Osteocyte (in vitro differentiated cells): ENCODE measurements around the gene HPS1. TPM values are rescaled to one million over a fixed set of nuclear protein-coding genes. Genes with fewer than 3 reads are reported as not detected.

ENCODE experiments used
- DNase-seq: peaks from one replicate; pipeline ENCODE4 v3.0.0; 2021; ENCODE audit warnings: mixed read lengths; ENCODE audit not compliant: unreplicated experiment; ENCODE audit errors: extremely low spot score
- H3K27ac Mint-ChIP-seq: one replicate; pipeline ENCODE4 v1.8.0; 2021; ENCODE audit warnings: mild to moderate bottlenecking, mixed read lengths; ENCODE audit not compliant: unreplicated experiment
- H3K27me3 Mint-ChIP-seq: one replicate; pipeline ENCODE4 v1.8.0; 2021; ENCODE audit warnings: mixed read lengths; ENCODE audit not compliant: unreplicated experiment
- H3K36me3 Mint-ChIP-seq: one replicate; pipeline ENCODE4 v1.8.0; 2021; ENCODE audit warnings: mixed read lengths; ENCODE audit not compliant: unreplicated experiment
- H3K4me1 Mint-ChIP-seq: one replicate; pipeline ENCODE4 v1.8.0; 2021; ENCODE audit warnings: mixed read lengths; ENCODE audit not compliant: unreplicated experiment
- H3K4me3 Mint-ChIP-seq: one replicate; pipeline ENCODE4 v1.8.0; 2021; ENCODE audit warnings: mild to moderate bottlenecking, moderate library complexity, mixed read lengths; ENCODE audit not compliant: unreplicated experiment
- H3K9me3 Mint-ChIP-seq: one replicate; pipeline ENCODE4 v1.8.0; 2021; ENCODE audit warnings: mixed read lengths; ENCODE audit not compliant: unreplicated experiment
- CTCF ChIP-seq: fragments of 200-600 bp; sonication (generic); IDR thresholded peaks from 2 replicates; pipeline ENCODE4 v1.5.0; 2021; ENCODE audit warnings: antibody characterized with exemption, mild to moderate bottlenecking, moderate library complexity
- total RNA-seq: library from RNA; stranded (reverse); gene quantifications from 2 replicates; pipeline ENCODE4 v1.2.1, GENCODE V29; 2021

The HPS1 gene
- total RNA-seq, 1 donor from 2014 or later, result 67.1 TPM

DNA sequence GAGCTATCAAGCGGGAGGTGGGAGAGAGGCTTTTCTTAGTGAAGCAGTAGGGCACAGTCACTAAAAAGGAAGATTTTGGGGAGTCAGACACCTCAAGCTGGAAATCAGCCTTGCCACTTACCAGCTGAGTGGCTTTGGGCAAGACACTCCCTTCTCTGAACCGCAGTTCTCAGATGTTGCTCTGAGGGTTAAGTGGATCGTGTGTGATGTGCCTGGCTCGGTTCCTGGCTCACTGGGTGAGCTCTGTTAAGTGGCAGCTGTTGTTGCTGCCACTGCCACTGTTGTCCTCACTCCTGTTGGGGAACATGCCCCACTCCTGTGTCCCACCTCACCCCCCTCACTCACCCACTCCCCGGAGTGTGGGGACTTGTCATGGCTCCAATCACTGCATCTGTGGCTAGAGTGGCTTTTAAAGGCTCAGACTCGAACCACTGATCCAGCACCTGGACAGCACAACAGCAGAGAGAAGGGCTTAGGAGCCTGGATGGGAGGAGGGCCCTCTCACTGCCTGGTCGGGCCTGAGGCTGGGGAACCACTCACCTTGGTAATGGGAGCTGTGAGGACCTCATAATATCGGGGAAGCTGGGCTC lies 51.8 kb downstream of the HPS1 start:
- Mint-ChIP-seq H3K4me3 (no peak overlapping the region), H3K4me1 (peaks cover 4% of the 10 kb centered on the region), H3K27me3 (no peaks in the 10 kb centered on the region), H3K36me3 (no peaks in the 10 kb centered on the region), H3K27ac (no peak overlapping the region), H3K9me3 (no peaks in the 10 kb centered on the region)
- TF ChIP-seq CTCF, result no peak
- no peak for DNase-seq

DNA sequence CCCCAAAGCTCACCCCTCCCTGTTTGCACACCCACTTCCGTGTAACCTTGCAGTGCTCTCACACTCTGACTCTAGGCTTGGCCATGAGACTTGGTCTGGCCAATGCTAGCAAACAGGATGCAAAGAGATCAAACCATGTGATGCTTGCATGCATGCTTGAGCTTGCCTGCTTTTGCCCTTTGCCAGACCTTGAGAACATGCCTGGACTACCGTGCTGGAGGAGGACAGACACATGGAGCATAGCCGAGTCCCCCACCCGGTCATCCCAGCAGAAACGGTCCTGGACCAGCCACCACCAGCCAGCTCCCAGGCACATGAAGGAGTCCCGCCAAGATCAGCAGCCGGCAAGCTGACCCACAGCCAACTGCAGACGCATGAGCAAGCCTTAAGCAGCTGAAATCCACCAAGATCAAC lies 55.1 kb downstream of the HPS1 start:
- H3K4me1 Mint-ChIP-seq, result peaks cover 4% of the 10 kb centered on the region
- H3K9me3 Mint-ChIP-seq, result no peaks in the 10 kb centered on the region
- no peak for TF ChIP-seq CTCF
- H3K36me3 Mint-ChIP-seq, result no peaks in the 10 kb centered on the region
- no peaks in the 10 kb centered on the region for H3K27me3 Mint-ChIP-seq
- no peak overlapping the region for H3K4me3 Mint-ChIP-seq
- H3K27ac Mint-ChIP-seq, result no peak overlapping the region
- DNase-seq, result no peak

GRCh38 chr10:98391065-98391464 lies 55.7 kb downstream of the HPS1 start:
- H3K36me3 Mint-ChIP-seq, result no peaks in the 10 kb centered on the region
- no peak for TF ChIP-seq CTCF
- no peak for DNase-seq
- no peaks in the 10 kb centered on the region for H3K27me3 Mint-ChIP-seq
- H3K4me1 Mint-ChIP-seq, result peaks cover 4% of the 10 kb centered on the region
- no peak overlapping the region for H3K27ac Mint-ChIP-seq
- no peak overlapping the region for H3K4me3 Mint-ChIP-seq
- no peaks in the 10 kb centered on the region for H3K9me3 Mint-ChIP-seq

GRCh38 chr10:98390406-98390805 lies 56.3 kb downstream of the HPS1 start:
- DNase-seq, result no peak
- H3K4me1 Mint-ChIP-seq, result peaks cover 4% of the 10 kb centered on the region
- no peaks in the 10 kb centered on the region for H3K36me3 Mint-ChIP-seq
- TF ChIP-seq CTCF, result no peak
- no peaks in the 10 kb centered on the region for H3K27me3 Mint-ChIP-seq
- H3K9me3 Mint-ChIP-seq, result no peaks in the 10 kb centered on the region
- no peak overlapping the region for H3K4me3 Mint-ChIP-seq
- H3K27ac Mint-ChIP-seq, result no peak overlapping the region

DNA sequence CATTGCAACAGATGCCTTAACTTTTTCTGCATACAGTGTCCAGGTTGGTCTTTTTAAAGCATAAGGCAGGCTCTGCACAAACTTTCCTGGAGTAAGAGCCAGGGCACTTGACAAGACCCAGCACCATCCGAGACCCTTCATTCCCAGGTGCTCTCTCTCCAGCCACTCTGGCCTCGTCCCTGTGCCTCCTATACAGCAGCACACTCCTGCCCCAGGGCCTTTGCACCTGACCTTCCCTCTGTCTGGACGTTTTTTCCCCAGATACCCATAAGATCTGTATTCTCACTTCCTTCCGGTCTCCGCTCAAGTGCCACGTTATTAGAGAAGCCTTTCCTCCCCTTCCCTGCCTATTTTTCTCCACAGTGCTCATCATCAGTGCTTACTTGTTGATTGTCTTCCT lies 57.3 kb downstream of the HPS1 start:
- Mint-ChIP-seq H3K27ac (no peak overlapping the region), H3K4me1 (peaks cover 2% of the 10 kb centered on the region), H3K27me3 (no peaks in the 10 kb centered on the region), H3K36me3 (no peaks in the 10 kb centered on the region), H3K9me3 (no peaks in the 10 kb centered on the region), H3K4me3 (no peak overlapping the region)
- TF ChIP-seq CTCF, result no peak
- DNase-seq, result no peak
